ENCODE data around the gene FNDC3B. TPM values are rescaled to one million over a fixed set of nuclear protein-coding genes. Genes with fewer than 3 reads are reported as not detected.

Gene FNDC3B
- total and polyA plus RNA-seq, 10 donors, result 3.1 to 149 (median 103) TPM

- intact Hi-C loops (cut with DNase I; ENCODE audit: low total_unique reads), result no loop called here
- Histone ChIP-seq H3K36me3 (peaks cover 0 to 73% (median 20%) of the 10 kb centered on the region in 6 donors), H3K27me3 (replicated peaks in 1 of 7) (no peaks in the 10 kb centered on the region), H3K4me3 (no peak overlapping the region), H3K4me1 (peaks cover 0 to 15% (median 8%) of the 10 kb centered on the region in 6 donors), H3K9me3 (no peaks in the 10 kb centered on the region), H3K27ac (no peak overlapping the region)
- TF ChIP-seq POLR2AphosphoS5 (IDR thresholded peaks at IDR 0.05) (no peak), POLR2A (IDR thresholded peaks at IDR 0.05) (no peak), CTCF (IDR thresholded peaks at IDR 0.05 in 8 of 11, conservative IDR thresholded peaks at IDR 0.05 in 3 of 11) (no peak)
- DNase-seq, result no peak
- 89 to 99% (median 93%) methylated on average over 3 of the region's 3 CpGs for WGBS, 5 donors
Measured at GRCh38 chr3:172354931-172355499, 315.6 kb downstream of the FNDC3B start.

- H3K36me3 ChIP-seq, result peaks cover 0 to 70% (median 20%) of the 10 kb centered on the region in 6 donors
- peaks cover 0 to 15% (median 8%) of the 10 kb centered on the region in 6 donors for H3K4me1 ChIP-seq
- H3K9me3 ChIP-seq, result peaks cover 0 to under 1% (median 0%) of the 10 kb centered on the region in 8 donors
- intact Hi-C loops (cut with DNase I; ENCODE audit: low total_unique reads), result no loop called here
- H3K27me3 ChIP-seq (replicated peaks in 1 of 7), result no peaks in the 10 kb centered on the region
- no peak overlapping the region for H3K27ac ChIP-seq
- no peak for TF ChIP-seq CTCF (IDR thresholded peaks at IDR 0.05 in 8 of 11, conservative IDR thresholded peaks at IDR 0.05 in 3 of 11)
- TF ChIP-seq POLR2A (IDR thresholded peaks at IDR 0.05), result no peak
- no peak for TF ChIP-seq POLR2AphosphoS5 (IDR thresholded peaks at IDR 0.05)
- 80 to 94% (median 85%) methylated on average over 2 of the region's 2 CpGs for WGBS, 5 donors
- no peak overlapping the region for H3K4me3 ChIP-seq
- no peak for DNase-seq
Measured at GRCh38 chr3:172355836-172356235, 316.5 kb downstream of the FNDC3B start.

GRCh38 chr3:172356427-172356826 lies 317.0 kb downstream of the FNDC3B start:
- TF ChIP-seq CTCF (IDR thresholded peaks at IDR 0.05 in 8 of 11, conservative IDR thresholded peaks at IDR 0.05 in 3 of 11) (no peak), POLR2AphosphoS5 (IDR thresholded peaks at IDR 0.05) (no peak), POLR2A (IDR thresholded peaks at IDR 0.05) (no peak)
- intact Hi-C loops (cut with DNase I; ENCODE audit: low total_unique reads), result no loop called here
- H3K4me3 ChIP-seq, result no peak overlapping the region
- WGBS, 5 donors, result 92 to 97% (median 95%) methylated on average over 5 of the region's 5 CpGs
- H3K27ac ChIP-seq, result no peak overlapping the region
- H3K4me1 ChIP-seq, result peaks cover 0 to 15% (median 8%) of the 10 kb centered on the region in 6 donors
- no peaks in the 10 kb centered on the region for H3K27me3 ChIP-seq (replicated peaks in 1 of 7)
- H3K36me3 ChIP-seq, result peaks cover 0 to 70% (median 20%) of the 10 kb centered on the region in 6 donors
- DNase-seq, result no peak
- peaks cover 0 to 5% (median 0%) of the 10 kb centered on the region in 8 donors for H3K9me3 ChIP-seq

- intact Hi-C loops (cut with DNase I; ENCODE audit: low total_unique reads), result no loop called here
- DNase-seq, result no peak
- H3K27me3 ChIP-seq (replicated peaks in 1 of 7), result no peaks in the 10 kb centered on the region
- TF ChIP-seq POLR2AphosphoS5 (IDR thresholded peaks at IDR 0.05) (no peak), CTCF (IDR thresholded peaks at IDR 0.05 in 8 of 11, conservative IDR thresholded peaks at IDR 0.05 in 3 of 11) (no peak), POLR2A (IDR thresholded peaks at IDR 0.05) (no peak)
- H3K27ac ChIP-seq, result peak overlapping the region in 2 of 8 donors; percentile 8 to 19
- WGBS, 5 donors, result 52 to 86% (median 72%) methylated on average over 6 of the region's 6 CpGs
- H3K36me3 ChIP-seq, result peaks cover 0 to 70% (median 15%) of the 10 kb centered on the region in 6 donors
- peaks cover 0 to 15% (median 8%) of the 10 kb centered on the region in 6 donors for H3K4me1 ChIP-seq
- H3K9me3 ChIP-seq, result peaks cover 0 to 5% (median 0%) of the 10 kb centered on the region in 8 donors
- no peak overlapping the region for H3K4me3 ChIP-seq
Measured at GRCh38 chr3:172357850-172358754, 318.7 kb downstream of the FNDC3B start.
